K562 (cell line): Measurements from ENCODE around the gene RBPMS2.
"Not testable (repeated sequence)": the region's sequence is repeated elsewhere in the genome, so short reads cannot be mapped to it uniquely, and the experiment has no call there.

ENCODE experiments used
- EGR1 ChIP-seq: fragments of 450-650 bp; conservative IDR thresholded peaks from 2 replicates; pipeline ENCODE4 v1.6.1; 2017; ENCODE audit warnings: mild to moderate bottlenecking
- ESRRB ChIP-seq: fragments of 250-450 bp; sonication (Bioruptor Pico); IDR thresholded peaks from 2 replicates; pipeline ENCODE4 v1.5.0; 2020; ENCODE audit warnings: mild to moderate bottlenecking, moderate library complexity, borderline replicate concordance
- HMGXB4 ChIP-seq: sonication (generic); formaldehyde crosslinking; IDR thresholded peaks from 2 replicates; pipeline ENCODE4 v1.8.1; 2023; ENCODE audit warnings: mild to moderate bottlenecking, missing genetic modification reagents
- IRF9 ChIP-seq: fragments of 450-650 bp; IDR thresholded peaks from 2 replicates; pipeline ENCODE4 v1.6.1; 2016; ENCODE audit warnings: missing biosample characterization, missing genetic modification characterization
- JUNB ChIP-seq: fragments of 450-650 bp; formaldehyde crosslinking; conservative IDR thresholded peaks from 2 replicates; pipeline ENCODE4 v1.4.0; 2020; ENCODE audit warnings: mild to moderate bottlenecking
- NR2C1 ChIP-seq, 2 experiments: fragments of 450-650 bp; IDR thresholded peaks; 2 replicates each; pipeline ENCODE4 v1.6.1; 2017; ENCODE audit warnings: mild to moderate bottlenecking in 2 of 2, antibody characterized with exemption in 1 of 2, inconsistent platforms in 1 of 2, missing compliant biosample characterization in 1 of 2, missing genetic modification characterization in 1 of 2
- POLR2A ChIP-seq: fragments of 450-650 bp; conservative IDR thresholded peaks from 2 replicates; pipeline ENCODE4 v1.6.1; 2016
- POLR2AphosphoS2 ChIP-seq: IDR thresholded peaks from 2 replicates; pipeline ENCODE4 v1.6.1; 2012; ENCODE audit warnings: low read length, improper control_type of control experiment
- POLR2AphosphoS5 ChIP-seq: IDR thresholded peaks from 2 replicates; pipeline ENCODE4 v1.6.1; 2011; ENCODE audit warnings: mild to moderate bottlenecking, low read depth, low read length, moderate library complexity; ENCODE audit not compliant: control insufficient read depth, insufficient read depth
- RFX5 ChIP-seq: IDR thresholded peaks from 2 replicates; pipeline ENCODE4 v1.6.1; 2011; ENCODE audit warnings: low read depth, mild to moderate bottlenecking, improper control_type of control experiment, low read length
- ZNF121 ChIP-seq: sonication (generic); formaldehyde crosslinking; conservative IDR thresholded peaks from 2 replicates; pipeline ENCODE4 v1.8.0; 2022; ENCODE audit warnings: missing genetic modification reagents
- TF ChIP-seq, protein P1 (sequence below), 3 experiments: IDR thresholded peaks in 2 of 3; conservative IDR thresholded peaks in 1 of 3; 2 replicates each; pipeline ENCODE4 v1.5.1; 2011 to 2012; ENCODE audit warnings: low read length in 3 of 3, mild to moderate bottlenecking in 3 of 3, control low read depth in 2 of 3, improper control_type of control experiment in 1 of 3, inconsistent platforms in 1 of 3, low read depth in 1 of 3, mixed read lengths in 1 of 3, moderate library complexity in 1 of 3; ENCODE audit not compliant: insufficient read depth in 2 of 3

DNA sequence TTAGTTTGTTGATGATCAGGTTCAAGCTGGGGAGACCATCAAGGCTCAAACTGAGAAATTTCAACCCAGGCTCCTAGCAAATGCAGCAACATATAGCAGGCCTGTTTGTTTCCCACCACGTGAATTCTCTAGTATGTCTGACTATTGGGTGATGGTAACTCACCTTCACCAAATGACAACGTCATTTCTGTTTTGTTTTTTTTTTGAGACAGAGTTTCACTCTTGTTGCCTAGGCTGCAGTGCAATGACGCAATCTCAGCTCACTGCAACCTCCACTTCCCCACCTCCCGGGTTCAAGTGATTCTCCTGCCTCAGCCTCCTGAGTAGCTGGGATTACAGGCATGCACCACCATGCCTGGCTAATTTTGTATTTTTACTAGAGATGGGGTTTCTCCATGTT, 39.6 kb upstream of the RBPMS2 start:
- TF ChIP-seq NR2C1 (IDR thresholded peaks at IDR 0.05); NR2C1 (tag; IDR thresholded peaks at IDR 0.05); POLR2AphosphoS5; IRF9 (tag); HMGXB4 (CRISPR knock-in tag); RFX5; JUNB (CRISPR knock-in tag); ZNF121 (CRISPR knock-in tag); POLR2A; ESRRB (CRISPR knock-in tag); POLR2AphosphoS2; EGR1: not testable (repeated sequence)
- TF ChIP-seq, protein P1, sequence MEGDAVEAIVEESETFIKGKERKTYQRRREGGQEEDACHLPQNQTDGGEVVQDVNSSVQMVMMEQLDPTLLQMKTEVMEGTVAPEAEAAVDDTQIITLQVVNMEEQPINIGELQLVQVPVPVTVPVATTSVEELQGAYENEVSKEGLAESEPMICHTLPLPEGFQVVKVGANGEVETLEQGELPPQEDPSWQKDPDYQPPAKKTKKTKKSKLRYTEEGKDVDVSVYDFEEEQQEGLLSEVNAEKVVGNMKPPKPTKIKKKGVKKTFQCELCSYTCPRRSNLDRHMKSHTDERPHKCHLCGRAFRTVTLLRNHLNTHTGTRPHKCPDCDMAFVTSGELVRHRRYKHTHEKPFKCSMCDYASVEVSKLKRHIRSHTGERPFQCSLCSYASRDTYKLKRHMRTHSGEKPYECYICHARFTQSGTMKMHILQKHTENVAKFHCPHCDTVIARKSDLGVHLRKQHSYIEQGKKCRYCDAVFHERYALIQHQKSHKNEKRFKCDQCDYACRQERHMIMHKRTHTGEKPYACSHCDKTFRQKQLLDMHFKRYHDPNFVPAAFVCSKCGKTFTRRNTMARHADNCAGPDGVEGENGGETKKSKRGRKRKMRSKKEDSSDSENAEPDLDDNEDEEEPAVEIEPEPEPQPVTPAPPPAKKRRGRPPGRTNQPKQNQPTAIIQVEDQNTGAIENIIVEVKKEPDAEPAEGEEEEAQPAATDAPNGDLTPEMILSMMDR (IDR thresholded peaks at IDR 0.05 in 2 of 3, conservative IDR thresholded peaks at IDR 0.05 in 1 of 3; ENCODE audit: insufficient read depth in 2 of 3, low read depth in 1 of 3, low read length in 3 of 3) = not testable (repeated sequence)
